Suprapubic skin (tissue), 4 donors: ENCODE measurements around the gene TMEFF2. TPM values are rescaled to one million over a fixed set of nuclear protein-coding genes. Genes with fewer than 3 reads are reported as not detected.

Source experiments
- DNase-seq, 2 donors: peaks; one replicate each; pipeline ENCODE4 v3.0.0-alpha.2; 2019; ENCODE audit warnings: low spot score in 2 of 2
- H3K27ac ChIP-seq: fragments of 200-600 bp; sonication (generic); one replicate; pipeline ENCODE4 v1.5.1; 2019
- H3K27me3 ChIP-seq: fragments of 200-600 bp; sonication (generic); one replicate; pipeline ENCODE4 v1.5.1; 2019
- H3K36me3 ChIP-seq: fragments of 200-600 bp; sonication (generic); one replicate; pipeline ENCODE4 v1.5.1; 2019
- H3K4me1 ChIP-seq: fragments of 200-600 bp; sonication (generic); one replicate; pipeline ENCODE4 v1.5.1; 2019
- H3K4me3 ChIP-seq: fragments of 200-600 bp; sonication (generic); one replicate; pipeline ENCODE4 v1.5.1; 2019; ENCODE audit warnings: mild to moderate bottlenecking
- H3K9me3 ChIP-seq: fragments of 200-600 bp; sonication (generic); one replicate; pipeline ENCODE4 v1.5.1; 2019
- CTCF ChIP-seq, 2 donors: fragments of 200-600 bp in 1 of 2; fragments of 450-650 bp in 1 of 2; sonication (generic) in 1 of 2; IDR thresholded peaks; one replicate each; pipeline ENCODE4 v1.5.1; 2016 to 2019; ENCODE audit warnings: antibody characterized with exemption in 2 of 2, mild to moderate bottlenecking in 1 of 2, moderate library complexity in 1 of 2
- EP300 ChIP-seq: sonication (generic); formaldehyde crosslinking; IDR thresholded peaks from one replicate; pipeline ENCODE4 v1.6.1; 2017; ENCODE audit warnings: antibody characterized with exemption
- POLR2A ChIP-seq, 2 donors: fragments of 450-650 bp; IDR thresholded peaks; one replicate each; pipeline ENCODE4 v1.6.1; 2017; ENCODE audit warnings: antibody characterized with exemption in 2 of 2, mild to moderate bottlenecking in 2 of 2, moderate library complexity in 2 of 2
- POLR2AphosphoS5 ChIP-seq, 3 donors: sonication (generic); formaldehyde crosslinking; IDR thresholded peaks; one replicate each; pipeline ENCODE4 v1.6.1; 2017; ENCODE audit warnings: antibody characterized with exemption in 3 of 3
- WGBS: methylation state at CpG from one replicate; pipeline ENCODE4 v1.1.5; 2018; 5-methylcytosine and 5-hydroxymethylcytosine counted together
- total RNA-seq, 4 donors: library from RNA; depleted of rRNA; stranded (reverse); fragments of >200 nt; gene quantifications; one replicate each; pipeline ENCODE4 v1.1.0, GENCODE V29; 2016

TMEFF2 gene
- total RNA-seq, 4 donors from 2014 or later = 0.36 TPM; not detected in 3

- Histone ChIP-seq H3K4me1 (no peaks in the 10 kb centered on the region), H3K36me3 (no peaks in the 10 kb centered on the region), H3K9me3 (no peaks in the 10 kb centered on the region), H3K27ac (no peak overlapping the region), H3K4me3 (no peak overlapping the region), H3K27me3 (no peaks in the 10 kb centered on the region)
- WGBS = 83% methylated on average over 1 of the region's 1 CpG
- TF ChIP-seq CTCF (IDR thresholded peaks at IDR 0.05) (no peak), EP300 (no peak), POLR2A (IDR thresholded peaks at IDR 0.05) (no peak)
- DNase-seq = no peak
Measured at GRCh38 chr2:192053921-192054320, 140.8 kb downstream of the TMEFF2 start.

- DNase-seq = no peak
- Histone ChIP-seq H3K27ac (no peak overlapping the region), H3K36me3 (no peaks in the 10 kb centered on the region), H3K4me3 (no peak overlapping the region), H3K27me3 (no peaks in the 10 kb centered on the region), H3K4me1 (no peaks in the 10 kb centered on the region), H3K9me3 (no peaks in the 10 kb centered on the region)
- TF ChIP-seq EP300 = no peak
- TF ChIP-seq POLR2A (IDR thresholded peaks at IDR 0.05) = no peak
- TF ChIP-seq POLR2AphosphoS5 (IDR thresholded peaks at IDR 0.05) = no peak
- TF ChIP-seq CTCF (IDR thresholded peaks at IDR 0.05) = no peak
Measured at GRCh38 chr2:192051533-192051932, 143.2 kb downstream of the TMEFF2 start.

GRCh38 chr2:192049362-192049761, 145.4 kb downstream of the TMEFF2 start:
- no peaks in the 10 kb centered on the region for H3K4me1 ChIP-seq
- DNase-seq = no peak
- H3K4me3 ChIP-seq = no peak overlapping the region
- H3K36me3 ChIP-seq = no peaks in the 10 kb centered on the region
- 82% methylated on average over 4 of the region's 4 CpGs for WGBS
- H3K27ac ChIP-seq = no peak overlapping the region
- H3K27me3 ChIP-seq = no peaks in the 10 kb centered on the region
- TF ChIP-seq EP300 = no peak
- TF ChIP-seq POLR2AphosphoS5 (IDR thresholded peaks at IDR 0.05) = no peak
- TF ChIP-seq POLR2A (IDR thresholded peaks at IDR 0.05) = no peak
- no peak for TF ChIP-seq CTCF (IDR thresholded peaks at IDR 0.05)
- H3K9me3 ChIP-seq = no peaks in the 10 kb centered on the region

GRCh38 chr2:192047315-192048107, 147.2 kb downstream of the TMEFF2 start:
- no peak for DNase-seq
- Histone ChIP-seq H3K4me1 (no peaks in the 10 kb centered on the region), H3K4me3 (no peak overlapping the region), H3K9me3 (no peaks in the 10 kb centered on the region), H3K36me3 (no peaks in the 10 kb centered on the region), H3K27me3 (no peaks in the 10 kb centered on the region), H3K27ac (no peak overlapping the region)
- 72% methylated on average over 2 of the region's 2 CpGs for WGBS
- TF ChIP-seq CTCF (IDR thresholded peaks at IDR 0.05) = no peak
- TF ChIP-seq POLR2AphosphoS5 (IDR thresholded peaks at IDR 0.05) = no peak
- no peak for TF ChIP-seq POLR2A (IDR thresholded peaks at IDR 0.05)
- TF ChIP-seq EP300 = no peak

GRCh38 chr2:192044496-192044895, 150.2 kb downstream of the TMEFF2 start:
- no peaks in the 10 kb centered on the region for H3K36me3 ChIP-seq
- no peak overlapping the region for H3K4me3 ChIP-seq
- no peak overlapping the region for H3K27ac ChIP-seq
- no peaks in the 10 kb centered on the region for H3K4me1 ChIP-seq
- TF ChIP-seq CTCF (IDR thresholded peaks at IDR 0.05) (no peak), POLR2A (IDR thresholded peaks at IDR 0.05) (no peak), POLR2AphosphoS5 (IDR thresholded peaks at IDR 0.05) (no peak), EP300 (no peak)
- DNase-seq = no peak
- H3K9me3 ChIP-seq = no peaks in the 10 kb centered on the region
- 93% methylated on average over 2 of the region's 2 CpGs for WGBS
- H3K27me3 ChIP-seq = no peaks in the 10 kb centered on the region
